ENCODE data around the gene SLAMF7. TPM values are rescaled to one million over a fixed set of nuclear protein-coding genes. Genes with fewer than 3 reads are reported as not detected.

SLAMF7 gene
- total RNA-seq, 2 experiments from 2014 or later: 88.5 to 102 TPM

GRCh38 chr1:160733898-160734297 lies 5.1 kb upstream of the SLAMF7 start:
- peak; percentile 28 for ATAC-seq
- Mint-ChIP-seq H3K27me3 (ENCODE audit: low read depth) (no peaks in the 10 kb centered on the region), H3K27ac (peak overlapping the region; percentile 75), H3K36me3 (ENCODE audit: low read depth) (peaks cover 59% of the 10 kb centered on the region), H3K9me3 (ENCODE audit: insufficient read depth) (peaks cover 33% of the 10 kb centered on the region), H3K4me1 (ENCODE audit: low read depth) (peaks cover 50% of the 10 kb centered on the region), H3K4me3 (peak overlapping the region; percentile 48)
- no peak for DNase-seq
- ChIA-PET CTCF (interaction anchor here (0.8 to 2.9 kb wide), 10 partner anchors 10 to 257 kb away, joined by 3 to 38 read pairs (median 4); no protein-coding TSS in a partner anchor), POLR2A (no interaction called here)

GRCh38 chr1:160734301-160734700 lies 4.7 kb upstream of the SLAMF7 start:
- H3K4me3 Mint-ChIP-seq: peak overlapping the region; percentile 48
- ATAC-seq: no peak
- H3K27me3 Mint-ChIP-seq (ENCODE audit: low read depth): no peaks in the 10 kb centered on the region
- POLR2A ChIA-PET: no interaction called here
- no peak for DNase-seq
- H3K9me3 Mint-ChIP-seq (ENCODE audit: insufficient read depth): peaks cover 33% of the 10 kb centered on the region
- peaks cover 59% of the 10 kb centered on the region for H3K36me3 Mint-ChIP-seq (ENCODE audit: low read depth)
- CTCF ChIA-PET: interaction anchor here (1.1 to 2.9 kb wide), 5 partner anchors 10 to 103 kb away, joined by 3 to 38 read pairs (median 5); no protein-coding TSS in a partner anchor
- peak overlapping the region; percentile 75 for H3K27ac Mint-ChIP-seq
- peaks cover 54% of the 10 kb centered on the region for H3K4me1 Mint-ChIP-seq (ENCODE audit: low read depth)

GRCh38 chr1:160738271-160738670 lies 776 bp upstream of the SLAMF7 start:
- peaks cover 69% of the 10 kb centered on the region for H3K4me1 Mint-ChIP-seq (ENCODE audit: low read depth)
- POLR2A ChIA-PET: interaction anchor here (0.6 to 5.0 kb wide), 7 partner anchors 13 to 102 kb away, joined by 3 to 27 read pairs (median 8); no protein-coding TSS in a partner anchor
- no peak for ATAC-seq
- H3K36me3 Mint-ChIP-seq (ENCODE audit: low read depth): peaks cover 66% of the 10 kb centered on the region
- CTCF ChIA-PET: interaction anchor here (0.6 to 13.3 kb wide), 14 partner anchors 11 to 252 kb away, joined by 3 to 217 read pairs (median 5); no protein-coding TSS in a partner anchor
- H3K4me3 Mint-ChIP-seq: no peak overlapping the region
- peaks cover 33% of the 10 kb centered on the region for H3K9me3 Mint-ChIP-seq (ENCODE audit: insufficient read depth)
- peak overlapping the region; percentile 39 for H3K27ac Mint-ChIP-seq
- no peak for DNase-seq
- no peaks in the 10 kb centered on the region for H3K27me3 Mint-ChIP-seq (ENCODE audit: low read depth)

- ChIA-PET POLR2A (interaction anchor here (0.8 to 5.0 kb wide), 7 partner anchors 8 to 97 kb away, joined by 3 to 27 read pairs (median 5); partner anchors contain the start of gene CD48), CTCF (interaction anchor here (0.8 to 13.3 kb wide), 10 partner anchors 9 to 211 kb away, joined by 3 to 217 read pairs (median 4); no protein-coding TSS in a partner anchor)
- Mint-ChIP-seq H3K27me3 (ENCODE audit: low read depth) (no peaks in the 10 kb centered on the region), H3K4me3 (peak overlapping the region; percentile 85), H3K9me3 (ENCODE audit: insufficient read depth) (peaks cover 24% of the 10 kb centered on the region), H3K27ac (peak overlapping the region; percentile 73), H3K4me1 (ENCODE audit: low read depth) (peaks cover 71% of the 10 kb centered on the region), H3K36me3 (ENCODE audit: low read depth) (peaks cover 66% of the 10 kb centered on the region)
- DNase-seq: no peak
- no peak for ATAC-seq
Measured at GRCh38 chr1:160740133-160740688, 1.2 kb downstream of the SLAMF7 start.

- peak; percentile 54 for DNase-seq
- ChIA-PET CTCF (interaction anchor here (0.8 to 13.3 kb wide), 11 partner anchors 8 to 210 kb away, joined by 3 to 217 read pairs (median 5); no protein-coding TSS in a partner anchor), POLR2A (interaction anchor here (1.1 to 5.0 kb wide), 6 partner anchors 8 to 96 kb away, joined by 3 to 27 read pairs (median 4); partner anchors contain the start of gene CD48)
- ATAC-seq: peak; percentile 40
- Mint-ChIP-seq H3K27me3 (ENCODE audit: low read depth) (no peaks in the 10 kb centered on the region), H3K9me3 (ENCODE audit: insufficient read depth) (peaks cover 18% of the 10 kb centered on the region), H3K4me3 (peak overlapping the region; percentile 85), H3K27ac (peak overlapping the region; percentile 89), H3K4me1 (ENCODE audit: low read depth) (peaks cover 79% of the 10 kb centered on the region), H3K36me3 (ENCODE audit: low read depth) (peaks cover 67% of the 10 kb centered on the region)
Measured at GRCh38 chr1:160741092-160741501, 2.0 kb downstream of the SLAMF7 start.

- H3K27ac Mint-ChIP-seq: peak overlapping the region; percentile 89
- H3K27me3 Mint-ChIP-seq (ENCODE audit: low read depth): no peaks in the 10 kb centered on the region
- DNase-seq: no peak
Measured at GRCh38 chr1:160741612-160742348, 2.7 kb downstream of the SLAMF7 start.

GRCh38 chr1:160742428-160743127 lies 3.5 kb downstream of the SLAMF7 start:
- CTCF ChIA-PET: interaction anchor here (0.7 to 13.3 kb wide), 9 partner anchors 9 to 60 kb away, joined by 3 to 217 read pairs (median 6); no protein-coding TSS in a partner anchor
- H3K36me3 Mint-ChIP-seq (ENCODE audit: low read depth): peaks cover 70% of the 10 kb centered on the region
- POLR2A ChIA-PET: interaction anchor here (3.5 to 5.0 kb wide), 3 partner anchors 12 to 34 kb away, joined by 19 to 33 read pairs (median 27); no protein-coding TSS in a partner anchor
- no peaks in the 10 kb centered on the region for H3K27me3 Mint-ChIP-seq (ENCODE audit: low read depth)
- H3K27ac Mint-ChIP-seq: peak overlapping the region; percentile 89
- DNase-seq: no peak
- H3K4me1 Mint-ChIP-seq (ENCODE audit: low read depth): peaks cover 92% of the 10 kb centered on the region
- peak overlapping the region; percentile 85 for H3K4me3 Mint-ChIP-seq
- no peak for ATAC-seq
- H3K9me3 Mint-ChIP-seq (ENCODE audit: insufficient read depth): peaks cover 7% of the 10 kb centered on the region

More at GRCh38 chr1:160741612-160742348, 2.7 kb downstream of the SLAMF7 start:
- Mint-ChIP-seq H3K9me3 (ENCODE audit: insufficient read depth) (peaks cover 11% of the 10 kb centered on the region), H3K4me3 (peak overlapping the region; percentile 85), H3K36me3 (ENCODE audit: low read depth) (peaks cover 69% of the 10 kb centered on the region), H3K4me1 (ENCODE audit: low read depth) (peaks cover 86% of the 10 kb centered on the region)
- CTCF ChIA-PET: interaction anchor here (0.8 to 13.3 kb wide), 8 partner anchors 11 to 59 kb away, joined by 3 to 217 read pairs (median 4); no protein-coding TSS in a partner anchor
- POLR2A ChIA-PET: interaction anchor here (1.5 to 5.0 kb wide), 4 partner anchors 9 to 33 kb away, joined by 4 to 27 read pairs (median 12); no protein-coding TSS in a partner anchor
- ATAC-seq: no peak

GRCh38 chr1:160743266-160743665 lies 4.2 kb downstream of the SLAMF7 start:
- Mint-ChIP-seq H3K4me1 (ENCODE audit: low read depth) (peaks cover 94% of the 10 kb centered on the region), H3K9me3 (ENCODE audit: insufficient read depth) (peaks cover under 1% of the 10 kb centered on the region)
- ATAC-seq: no peak

GRCh38 chr1:160744199-160744851 lies 5.3 kb downstream of the SLAMF7 start:
- Mint-ChIP-seq H3K27ac (peak overlapping the region; percentile 89), H3K4me1 (ENCODE audit: low read depth) (peaks cover 94% of the 10 kb centered on the region), H3K4me3 (peak overlapping the region; percentile 85), H3K36me3 (ENCODE audit: low read depth) (peaks cover 81% of the 10 kb centered on the region), H3K27me3 (ENCODE audit: low read depth) (no peaks in the 10 kb centered on the region), H3K9me3 (ENCODE audit: insufficient read depth) (no peaks in the 10 kb centered on the region)
- ChIA-PET POLR2A (interaction anchor here (0.6 to 3.5 kb wide), 13 partner anchors 11 to 93 kb away, joined by 3 to 33 read pairs (median 4); partner anchors contain the start of genes CD48 and LY9), CTCF (interaction anchor here (0.6 to 13.3 kb wide), 27 partner anchors 8 to 209 kb away, joined by 3 to 217 read pairs (median 6); partner anchors contain the start of genes CD48 and ITLN2)
- ATAC-seq (peak; percentile 52), DNase-seq (peak; percentile 54)

More at GRCh38 chr1:160743266-160743665, 4.2 kb downstream of the SLAMF7 start:
- H3K36me3 Mint-ChIP-seq (ENCODE audit: low read depth): peaks cover 73% of the 10 kb centered on the region
- POLR2A ChIA-PET: interaction anchor here (0.8 to 3.5 kb wide), 2 partner anchors 12 to 17 kb away, joined by 3 to 33 read pairs; no protein-coding TSS in a partner anchor
- no peak for DNase-seq
- H3K27me3 Mint-ChIP-seq (ENCODE audit: low read depth): no peaks in the 10 kb centered on the region
- peak overlapping the region; percentile 85 for H3K4me3 Mint-ChIP-seq
- peak overlapping the region; percentile 89 for H3K27ac Mint-ChIP-seq
- CTCF ChIA-PET: interaction anchor here (0.7 to 13.3 kb wide), 7 partner anchors 10 to 210 kb away, joined by 3 to 217 read pairs (median 18); partner anchors contain the start of gene ITLN2

- CTCF ChIA-PET: interaction anchor here (0.6 to 13.3 kb wide), 25 partner anchors 9 to 209 kb away, joined by 3 to 217 read pairs (median 6); partner anchors contain the start of genes CD48 and ITLN2
- no peaks in the 10 kb centered on the region for H3K9me3 Mint-ChIP-seq (ENCODE audit: insufficient read depth)
- H3K36me3 Mint-ChIP-seq (ENCODE audit: low read depth): peaks cover 84% of the 10 kb centered on the region
- POLR2A ChIA-PET: interaction anchor here (0.6 to 3.5 kb wide), 12 partner anchors 10 to 93 kb away, joined by 3 to 33 read pairs (median 4); partner anchors contain the start of genes CD48 and LY9
- peak overlapping the region; percentile 85 for H3K4me3 Mint-ChIP-seq
- H3K27me3 Mint-ChIP-seq (ENCODE audit: low read depth): no peaks in the 10 kb centered on the region
- H3K4me1 Mint-ChIP-seq (ENCODE audit: low read depth): peaks cover 95% of the 10 kb centered on the region
- ATAC-seq: no peak
- DNase-seq: no peak
- H3K27ac Mint-ChIP-seq: peak overlapping the region; percentile 89
Measured at GRCh38 chr1:160744852-160745520, 5.9 kb downstream of the SLAMF7 start.

Data from activated CD8-positive, alpha-beta T cell treated with anti-CD3 and anti-CD28 coated beads, Interleukin-2, amount 10 ng/mL, durations not matched to agents 7 days and 5 days (primary cell).